H1 (cell line): ENCODE results near the gene NUS1. TPM values are rescaled to one million over a fixed set of nuclear protein-coding genes. Genes with fewer than 3 reads are reported as not detected.

Source experiments
- CTCF ChIA-PET: fragments of 300-600 bp; sonication (Branson Sonifier 250); formaldehyde crosslinking; loops from one replicate; lab custom pipeline; 2021; ENCODE audit not compliant: partially characterized antibody; lab: Charles Lee
- POLR2A ChIA-PET: fragments of 300-600 bp; sonication (Branson Sonifier 250); formaldehyde crosslinking; loops from one replicate; lab custom pipeline; 2021; ENCODE audit warnings: inconsistent platforms; ENCODE audit not compliant: partially characterized antibody; lab: Charles Lee
- DNase-seq, 2 experiments: peaks; one replicate each; pipeline versions ENCODE4 v3.0.0 to v3.0.0-alpha.2; 2010 to 2022; ENCODE audit warnings: low spot score in 2 of 2, low read depth in 1 of 2, mixed read lengths in 1 of 2
- FAIRE-seq: peaks from 2 replicates; lab custom pipeline; 2011; peaks lifted over from hg19 to GRCh38; lab: Jason Lieb, UNC
- H2AFZ ChIP-seq: 2 replicates; pipeline ENCODE4 v1.8.1; 2012; ENCODE audit warnings: low read length, inconsistent platforms
- H2AK5ac ChIP-seq: 2 replicates; pipeline ENCODE4 v1.6.1; 2013; ENCODE audit warnings: low read depth, low read length
- H2BK120ac ChIP-seq: replicated peaks from 2 replicates; pipeline ENCODE3; 2013; ENCODE audit warnings: low read depth, low read length, inconsistent platforms
- H2BK12ac ChIP-seq: 2 replicates; pipeline ENCODE4 v1.6.1; 2013; ENCODE audit warnings: low read depth, low read length
- H2BK15ac ChIP-seq: 2 replicates; pipeline ENCODE4 v1.6.1; 2013; ENCODE audit warnings: low read length
- H2BK20ac ChIP-seq: 2 replicates; pipeline ENCODE4 v1.6.1; 2013; ENCODE audit warnings: low read length
- H2BK5ac ChIP-seq: 2 replicates; pipeline ENCODE4 v1.6.1; 2013; ENCODE audit warnings: low read depth, low read length
- H3K14ac ChIP-seq: 2 replicates; pipeline ENCODE4 v1.6.1; 2013; ENCODE audit warnings: inconsistent platforms; ENCODE audit not compliant: insufficient read length
- H3K18ac ChIP-seq: 2 replicates; pipeline ENCODE4 v1.6.1; 2013; ENCODE audit warnings: low read length; ENCODE audit errors: extremely low read depth
- H3K23ac ChIP-seq: 2 replicates; pipeline ENCODE4 v1.6.1; 2013; ENCODE audit warnings: inconsistent platforms; ENCODE audit not compliant: insufficient read length
- H3K23me2 ChIP-seq: 2 replicates; pipeline ENCODE4 v1.6.1; 2013; ENCODE audit warnings: low read depth, low read length
- H3K27ac ChIP-seq: 2 replicates; pipeline ENCODE4 v1.6.1; 2011; ENCODE audit warnings: low read depth, low read length, inconsistent platforms
- H3K27me3 ChIP-seq, 4 experiments: replicated peaks in 1 of 4; 1 replicate in 1 of 4; 2 replicates in 3 of 4; pipeline versions ENCODE4 v1.6.1 to v1.8.1; 2011 to 2013; ENCODE audit warnings: low read length in 3 of 4, mild to moderate bottlenecking in 3 of 4, inconsistent platforms in 2 of 4, mixed read lengths in 2 of 4, moderate library complexity in 1 of 4; ENCODE audit not compliant: control insufficient read depth in 3 of 4, insufficient read depth in 3 of 4; ENCODE audit errors: extremely low read depth in 1 of 4
- H3K36me3 ChIP-seq, 4 experiments: 2 replicates each; pipeline versions ENCODE4 v1.6.1 to v1.8.1; 2011 to 2013; ENCODE audit warnings: mild to moderate bottlenecking in 4 of 4, low read length in 3 of 4, moderate library complexity in 2 of 4, control low read depth in 1 of 4, inconsistent platforms in 1 of 4; ENCODE audit not compliant: insufficient read depth in 4 of 4, control insufficient read depth in 2 of 4
- H3K4ac ChIP-seq: replicated peaks from 2 replicates; pipeline ENCODE3; 2013; ENCODE audit warnings: low read length, low read depth, mixed read lengths, inconsistent platforms; ENCODE audit not compliant: insufficient read length
- H3K4me1 ChIP-seq, 4 experiments: replicated peaks in 1 of 4; 1 replicate in 1 of 4; 2 replicates in 3 of 4; pipeline versions ENCODE4 v1.6.1 to v1.8.1; 2011 to 2013; ENCODE audit warnings: low read length in 3 of 4, inconsistent platforms in 2 of 4, mixed read lengths in 1 of 4; ENCODE audit not compliant: insufficient read depth in 4 of 4, control insufficient read depth in 3 of 4
- H3K4me2 ChIP-seq, 2 experiments: 2 replicates each; pipeline versions ENCODE4 v1.6.1 to v1.8.1; 2011 to 2013; ENCODE audit warnings: low read depth in 2 of 2, low read length in 2 of 2, control low read depth in 1 of 2, inconsistent platforms in 1 of 2, mild to moderate bottlenecking in 1 of 2; ENCODE audit not compliant: insufficient read depth in 1 of 2
- H3K4me3 ChIP-seq, 4 experiments: fragments of 200-600, 300-600 bp in 1 of 4; sonication (generic), shearing (Covaris generic), sonication (Bioruptor Twin) in 1 of 4; 2 replicates each; pipeline versions ENCODE4 v1.5.1 to v1.8.1; 2011 to 2016; ENCODE audit warnings: low read length in 4 of 4, low read depth in 3 of 4, control low read depth in 2 of 4, inconsistent platforms in 2 of 4, mild to moderate bottlenecking in 2 of 4, mixed read lengths in 1 of 4, moderate library complexity in 1 of 4; ENCODE audit not compliant: insufficient read depth in 2 of 4; ENCODE audit errors: extremely low read depth in 1 of 4
- H3K56ac ChIP-seq: replicated peaks from 2 replicates; pipeline ENCODE3; 2013; ENCODE audit warnings: low read depth, mild to moderate bottlenecking, mixed read lengths, low read length, inconsistent platforms; ENCODE audit not compliant: insufficient read length
- H3K79me1 ChIP-seq: 2 replicates; pipeline ENCODE4 v1.6.1; 2013; ENCODE audit warnings: low read depth, low read length, control low read depth
- H3K79me2 ChIP-seq, 2 experiments: 2 replicates each; pipeline versions ENCODE4 v1.6.1 to v1.8.1; 2012 to 2013; ENCODE audit warnings: low read length in 2 of 2, mild to moderate bottlenecking in 2 of 2, inconsistent platforms in 1 of 2; ENCODE audit not compliant: insufficient read depth in 2 of 2, control insufficient read depth in 1 of 2
- H3K9ac ChIP-seq, 4 experiments: replicated peaks in 1 of 4; 1 replicate in 1 of 4; 2 replicates in 3 of 4; pipeline versions ENCODE4 v1.6.1 to v1.8.1; 2011 to 2013; ENCODE audit warnings: low read depth in 3 of 4, low read length in 3 of 4, control low read depth in 2 of 4, mild to moderate bottlenecking in 2 of 4, moderate library complexity in 2 of 4, inconsistent platforms in 1 of 4; ENCODE audit errors: extremely low read depth in 1 of 4
- H3K9me3 ChIP-seq, 2 experiments: 2 replicates each; pipeline versions ENCODE4 v1.6.1 to v1.8.1; 2012 to 2013; ENCODE audit warnings: mild to moderate bottlenecking in 2 of 2, moderate library complexity in 2 of 2, control low read depth in 1 of 2, inconsistent platforms in 1 of 2, low read depth in 1 of 2, low read length in 1 of 2, mixed read lengths in 1 of 2; ENCODE audit not compliant: insufficient read depth in 2 of 2
- H4K20me1 ChIP-seq, 2 experiments: replicated peaks in 1 of 2; 2 replicates each; pipeline versions ENCODE3 to v1.8.1; 2011 to 2013; ENCODE audit warnings: inconsistent platforms in 2 of 2, low read length in 2 of 2, mild to moderate bottlenecking in 1 of 2; ENCODE audit not compliant: insufficient read depth in 2 of 2, control insufficient read depth in 1 of 2
- H4K5ac ChIP-seq: 2 replicates; pipeline ENCODE4 v1.6.1; 2013; ENCODE audit warnings: low read length, low read depth, mixed read lengths, inconsistent platforms; ENCODE audit not compliant: insufficient read length
- H4K8ac ChIP-seq: 2 replicates; pipeline ENCODE4 v1.8.0; 2013; ENCODE audit warnings: mild to moderate bottlenecking, moderate library complexity, low read length, inconsistent platforms; ENCODE audit not compliant: insufficient read depth; ENCODE audit errors: extremely low read depth
- H4K91ac ChIP-seq: replicated peaks from 2 replicates; pipeline ENCODE3; 2013; ENCODE audit warnings: low read length, mixed read lengths, inconsistent platforms; ENCODE audit not compliant: insufficient read length
- CBX5 ChIP-seq: fragments of 300-800, 300-1000 bp; sonication (generic); IDR thresholded peaks from 2 replicates; pipeline ENCODE4 v1.7.1; 2016; ENCODE audit warnings: antibody characterized with exemption, low read length, low read depth
- CBX8 ChIP-seq: fragments of 300-800, 300-1000 bp; sonication (generic); IDR thresholded peaks from 2 replicates; pipeline ENCODE4 v1.7.1; 2016; ENCODE audit warnings: low read depth, low read length, borderline replicate concordance
- CHD1 ChIP-seq: IDR thresholded peaks from 2 replicates; pipeline ENCODE4 v1.6.1; 2012; ENCODE audit warnings: low read depth, low read length, improper control_type of control experiment
- CREB1 ChIP-seq: IDR thresholded peaks from 2 replicates; pipeline ENCODE4 v1.6.1; 2012; ENCODE audit warnings: inconsistent platforms
- EP300 ChIP-seq, 2 experiments: IDR thresholded peaks; 1 replicate in 1 of 2; 2 replicates in 1 of 2; pipeline ENCODE4 v1.6.1; 2011 to 2012; ENCODE audit warnings: low read depth in 2 of 2, low read length in 2 of 2, mild to moderate bottlenecking in 2 of 2, borderline replicate concordance in 1 of 2, inconsistent platforms in 1 of 2, moderate library complexity in 1 of 2
- GTF2F1 ChIP-seq: IDR thresholded peaks from 2 replicates; pipeline ENCODE4 v1.6.1; 2012; ENCODE audit warnings: low read depth, low read length, improper control_type of control experiment, borderline replicate concordance
- HDAC2 ChIP-seq, 2 experiments: fragments of 300-600 bp in 1 of 2; sonication (generic) in 1 of 2; IDR thresholded peaks; 2 replicates each; pipeline ENCODE4 v1.6.1; 2011 to 2012; ENCODE audit warnings: low read depth in 2 of 2, low read length in 2 of 2, mild to moderate bottlenecking in 2 of 2, moderate library complexity in 2 of 2, borderline replicate concordance in 1 of 2, inconsistent platforms in 1 of 2
- HDAC6 ChIP-seq: IDR thresholded peaks from one replicate; pipeline ENCODE4 v1.7.1; 2012; ENCODE audit warnings: low read depth, mild to moderate bottlenecking, inconsistent platforms, low read length, moderate library complexity
- JUND ChIP-seq: IDR thresholded peaks from 2 replicates; pipeline ENCODE4 v1.6.1; 2011; ENCODE audit warnings: mild to moderate bottlenecking, improper control_type of control experiment, low read length
- NANOG ChIP-seq: IDR thresholded peaks from 2 replicates; pipeline ENCODE4 v1.6.1; 2011; ENCODE audit warnings: low read length, low read depth, mild to moderate bottlenecking, inconsistent platforms; ENCODE audit not compliant: insufficient read depth, poor library complexity, severe bottlenecking
- POLR2A ChIP-seq, 2 experiments: IDR thresholded peaks; 1 replicate in 1 of 2; 2 replicates in 1 of 2; pipeline ENCODE4 v1.6.1; 2011; ENCODE audit warnings: low read depth in 2 of 2, low read length in 2 of 2, mild to moderate bottlenecking in 2 of 2; ENCODE audit errors: control extremely low read depth in 1 of 2
- RFX5 ChIP-seq: IDR thresholded peaks from 2 replicates; pipeline ENCODE4 v1.6.1; 2011; ENCODE audit warnings: low read depth, low read length, improper control_type of control experiment, borderline replicate concordance
- SIRT6 ChIP-seq: IDR thresholded peaks from one replicate; pipeline ENCODE4 v1.7.1; 2012; ENCODE audit warnings: low read length, inconsistent platforms
- SP2 ChIP-seq: IDR thresholded peaks from 2 replicates; pipeline ENCODE4 v1.6.1; 2012; ENCODE audit warnings: mild to moderate bottlenecking, low read length, inconsistent platforms
- SP4 ChIP-seq: IDR thresholded peaks from 2 replicates; pipeline ENCODE4 v1.6.1; 2012; ENCODE audit warnings: low read length, inconsistent platforms
- TAF1 ChIP-seq: IDR thresholded peaks from 2 replicates; pipeline ENCODE4 v1.6.1; 2011; ENCODE audit warnings: mild to moderate bottlenecking, low read depth, low read length
- WGBS, 2 experiments: shearing (Covaris generic) in 1 of 2; methylation state at CpG; one replicate each; pipeline versions ENCODE4 v1.1.6 to v1.1.7; 2013 to 2015; ENCODE audit warnings: low lambda C conversion rate in 2 of 2, mixed read lengths in 2 of 2, inconsistent platforms in 1 of 2, low coverage in 1 of 2, missing lambda C conversion rate in 1 of 2; ENCODE audit not compliant: insufficient replicate concordance in 2 of 2, insufficient coverage in 1 of 2, insufficient read length in 1 of 2; ENCODE audit errors: extremely low coverage in 1 of 2, missing lambda C conversion rate in 1 of 2; 5-methylcytosine and 5-hydroxymethylcytosine counted together
- polyA plus RNA-seq, 7 experiments: library from polyadenylated mRNA; depleted of rRNA in 3 of 7; stranded (reverse) in 5 of 7; unstranded in 2 of 7; fragments of >200 nt in 5 of 7; fragments of 200-250 nt in 2 of 7; gene quantifications; 1 replicate in 5 of 7; 2 replicates in 1 of 7; 4 replicates in 1 of 7; pipeline versions ENCODE4 v1.2.1 to v1.2.3, GENCODE V29; 2011 to 2013; ENCODE audit warnings: missing spikeins in 2 of 7, mixed read lengths in 2 of 7
- total RNA-seq: library from RNA; stranded (reverse); fragmentation: NEBNext Ultra II Directional; extraction: Animal tissue kit (Norgen Biotek cat#: 25700); gene quantifications from 2 replicates; pipeline ENCODE4 v1.2.1, GENCODE V29; 2021

Gene NUS1
- total and polyA plus RNA-seq, 2 of the 8 experiments (the other 6 are each of a cell fraction or from before 2014, with no cell fraction given) = 20.7 to 77.7 TPM

- no peaks in the 10 kb centered on the region for H3K79me2 ChIP-seq
- H3K27me3 ChIP-seq = no peaks in the 10 kb centered on the region
- no peak for DNase-seq
- no peak overlapping the region for H3K56ac ChIP-seq
- H4K8ac ChIP-seq = no peak overlapping the region
- no peak overlapping the region for H3K14ac ChIP-seq
- no peak for FAIRE-seq
- WGBS, 2 experiments = 96% methylated on average over 1 of the region's 1 CpG; no CpG with 5 or more reads in 1 of the 2 experiments
- H3K9me3 ChIP-seq = no peaks in the 10 kb centered on the region
- no peak overlapping the region for H2BK15ac ChIP-seq
- H2BK12ac ChIP-seq = no peak overlapping the region
- H3K23me2 ChIP-seq = no peaks in the 10 kb centered on the region
- H4K20me1 ChIP-seq = no peaks in the 10 kb centered on the region
- H3K9ac ChIP-seq = no peak overlapping the region
- H2BK5ac ChIP-seq = no peak overlapping the region
- H3K4me3 ChIP-seq = no peak overlapping the region
- H3K36me3 ChIP-seq = no peaks in the 10 kb centered on the region
- no peak overlapping the region for H4K5ac ChIP-seq
- no peak overlapping the region for H3K4ac ChIP-seq
- no peaks in the 10 kb centered on the region for H3K79me1 ChIP-seq
- no peak overlapping the region for H2AFZ ChIP-seq
- no peak overlapping the region for H3K18ac ChIP-seq
- no peak overlapping the region for H2BK120ac ChIP-seq
- H2BK20ac ChIP-seq = no peak overlapping the region
- H3K4me2 ChIP-seq = no peak overlapping the region
- H3K23ac ChIP-seq = no peak overlapping the region
- H3K27ac ChIP-seq = no peak overlapping the region
- H3K4me1 ChIP-seq = no peaks in the 10 kb centered on the region
- POLR2A ChIA-PET = no interaction called here
- CTCF ChIA-PET = interaction anchor here (0.7 to 1.7 kb wide), 5 partner anchors 12 to 284 kb away, joined by 3 to 6 read pairs (median 4); no protein-coding TSS in a partner anchor
- no peak overlapping the region for H4K91ac ChIP-seq
- H2AK5ac ChIP-seq = no peak overlapping the region
- TF ChIP-seq JUND = no peak
- no peak for TF ChIP-seq TAF1
- TF ChIP-seq CBX5 = no peak
- TF ChIP-seq GTF2F1 = no peak
- TF ChIP-seq SP4 = no peak
- no peak for TF ChIP-seq RFX5
- no peak for TF ChIP-seq NANOG
- no peak for TF ChIP-seq EP300 (IDR thresholded peaks at IDR 0.05; ENCODE audit: borderline replicate concordance in 1 of 2, low read depth in 2 of 2, low read length in 2 of 2)
- TF ChIP-seq HDAC6 = no peak
- TF ChIP-seq POLR2A (IDR thresholded peaks at IDR 0.05; ENCODE audit: control extremely low read depth in 1 of 2, low read depth in 2 of 2, low read length in 2 of 2) = no peak
- no peak for TF ChIP-seq SP2
- TF ChIP-seq HDAC2 (IDR thresholded peaks at IDR 0.05; ENCODE audit: borderline replicate concordance in 1 of 2, low read depth in 2 of 2, low read length in 2 of 2) = no peak
- no peak for TF ChIP-seq SIRT6
- no peak for TF ChIP-seq CREB1
- TF ChIP-seq CHD1 = no peak
- TF ChIP-seq CBX8 = no peak
Measured at GRCh38 chr6:117728626-117729025, 53.4 kb downstream of the NUS1 start.
